ELF-1 (cell line): ENCODE measurements around the gene EHD4.

ENCODE experiments used
- DNase-seq: peaks from one replicate; pipeline ENCODE4 v3.0.0-alpha.2; 2016; ENCODE audit warnings: low read depth, low spot score

EHD4 gene

GRCh38 chr15:41957021-41957897 is 15.1 kb downstream of the EHD4 start:
- DNase-seq, result no peak

GRCh38 chr15:41955807-41956525 is 16.4 kb downstream of the EHD4 start:
- peak; percentile 76 for DNase-seq

GRCh38 chr15:41955100-41955499 is 17.3 kb downstream of the EHD4 start:
- DNase-seq, result no peak

GRCh38 chr15:41954036-41954435 is 18.3 kb downstream of the EHD4 start:
- DNase-seq, result no peak

GRCh38 chr15:41952013-41952563 is 20.3 kb downstream of the EHD4 start:
- DNase-seq, result no peak

- no peak for DNase-seq
These were observed 20.8 kb downstream of the EHD4 start for GRCh38 chr15:41951571-41951970.

GRCh38 chr15:41950489-41950888 is 21.9 kb downstream of the EHD4 start:
- DNase-seq, result no peak

GRCh38 chr15:41950127-41950483 is 22.3 kb downstream of the EHD4 start:
- DNase-seq, result peak; percentile 74

- peak; percentile 70 for DNase-seq
These were observed 22.8 kb downstream of the EHD4 start for GRCh38 chr15:41949401-41950126.

- DNase-seq, result no peak
These were observed 23.9 kb downstream of the EHD4 start for GRCh38 chr15:41948490-41948889.

- no peak for DNase-seq
These were observed 25.4 kb downstream of the EHD4 start for GRCh38 chr15:41946970-41947369.

- no peak for DNase-seq
These were observed 26.6 kb downstream of the EHD4 start for GRCh38 chr15:41945731-41946130.

- DNase-seq, result no peak
These were observed 27.1 kb downstream of the EHD4 start for GRCh38 chr15:41945221-41945620.

GRCh38 chr15:41944313-41944940 is 27.9 kb downstream of the EHD4 start:
- DNase-seq, result peak; percentile 74

- no peak for DNase-seq
These were observed 28.6 kb downstream of the EHD4 start for GRCh38 chr15:41943543-41944312.

- no peak for DNase-seq
These were observed 29.5 kb downstream of the EHD4 start for GRCh38 chr15:41942886-41943285.

GRCh38 chr15:41941644-41942415 is 30.5 kb downstream of the EHD4 start:
- DNase-seq, result peak; percentile 80

- no peak for DNase-seq
These were observed 31.9 kb downstream of the EHD4 start for GRCh38 chr15:41940441-41940857.

GRCh38 chr15:41939986-41940385 is 32.4 kb downstream of the EHD4 start:
- DNase-seq, result no peak

GRCh38 chr15:41937568-41937923 is 34.8 kb downstream of the EHD4 start:
- DNase-seq, result no peak
